K562 (cell line): ENCODE measurements around the gene LILRB3. TPM values are rescaled to one million over a fixed set of nuclear protein-coding genes. Genes with fewer than 3 reads are reported as not detected.

ENCODE experiments used
- ATAC-seq: fragments of 200-7000 bp; cut with Tn5 transposase; 3 replicates; pipeline ENCODE4 v1.9.1; 2020; ENCODE audit warnings: moderate library complexity
- BruUV-seq: library from RNA; stranded (reverse); fragments of 400-500 nt; replicated peaks from 2 replicates; lab custom pipeline; 2021; lab: Mats Ljungman, UMichigan
- CTCF ChIA-PET: fragments of 300-600 bp; formaldehyde crosslinking; extraction: SDS; loops from one replicate; lab custom pipeline; 2021; ENCODE audit warnings: low intra/inter-chr PET ratio; lab: Yijun Ruan, JAX
- POLR2A ChIA-PET: fragments of 300-600, 350-650 bp; sonication (Branson Sonifier 250); formaldehyde crosslinking; extraction: SDS; loops from one replicate; lab custom pipeline; 2021; ENCODE audit warnings: antibody characterized with exemption, inconsistent platforms; lab: Yijun Ruan, JAX
- DNase-seq, 4 experiments: peaks; one replicate each; pipeline versions ENCODE4 v3.0.0 to v3.0.0-alpha.2; 2011 to 2018; ENCODE audit warnings: low spot score in 3 of 4, mixed read lengths in 3 of 4; ENCODE audit errors: extremely low read depth in 1 of 4
- FAIRE-seq: peaks from 2 replicates; lab custom pipeline; 2011; peaks lifted over from hg19 to GRCh38; lab: Jason Lieb, UNC
- H2AFZ ChIP-seq: 2 replicates; pipeline ENCODE4 v1.6.0; 2011; ENCODE audit warnings: low read depth, low read length, control low read depth, inconsistent platforms
- H3K27ac ChIP-seq: fragments of 200-600 bp; 3 replicates; pipeline ENCODE4 v1.8.0; 2011; ENCODE audit warnings: low read depth, mild to moderate bottlenecking, control low read depth, inconsistent platforms, low read length, moderate library complexity, mixed read lengths; ENCODE audit errors: extremely low read depth
- H3K27me3 ChIP-seq, 2 experiments: fragments of 300-600 bp in 1 of 2; 2 replicates in 1 of 2; 3 replicates in 1 of 2; pipeline versions ENCODE4 v1.6.0 to v1.8.0; 2011; ENCODE audit warnings: inconsistent platforms in 2 of 2, low read length in 2 of 2, mild to moderate bottlenecking in 1 of 2, mixed read lengths in 1 of 2, moderate library complexity in 1 of 2; ENCODE audit not compliant: control insufficient read depth in 2 of 2, insufficient read depth in 2 of 2
- H3K36me3 ChIP-seq: fragments of 300-600 bp; 3 replicates; pipeline ENCODE4 v1.8.0; 2011; ENCODE audit warnings: mild to moderate bottlenecking, low read length, inconsistent platforms; ENCODE audit not compliant: control insufficient read depth, insufficient read depth
- H3K4me1 ChIP-seq, 2 experiments: fragments of 200-600 bp in 1 of 2; replicated peaks in 1 of 2; 2 replicates in 1 of 2; 3 replicates in 1 of 2; pipeline versions ENCODE4 v1.5.1 to v1.8.0; 2011; ENCODE audit warnings: inconsistent platforms in 2 of 2, low read length in 2 of 2, mild to moderate bottlenecking in 1 of 2, mixed read lengths in 1 of 2, moderate library complexity in 1 of 2; ENCODE audit not compliant: control insufficient read depth in 2 of 2, insufficient read depth in 2 of 2
- H3K4me2 ChIP-seq: 2 replicates; pipeline ENCODE4 v1.6.1; 2011; ENCODE audit warnings: low read length, control low read depth, inconsistent platforms, mixed read lengths; ENCODE audit not compliant: insufficient read depth
- H3K4me3 ChIP-seq: fragments of 200-600 bp; sonication (generic), shearing (Covaris generic); 2 replicates; pipeline ENCODE4 v1.5.1; 2016; ENCODE audit warnings: control low read depth, inconsistent platforms
- H3K79me2 ChIP-seq: fragments of 200-600 bp; 3 replicates; pipeline ENCODE4 v1.8.0; 2011; ENCODE audit warnings: low read length, inconsistent platforms; ENCODE audit not compliant: control insufficient read depth, insufficient read depth
- H3K9ac ChIP-seq, 2 experiments: 2 replicates each; pipeline versions ENCODE4 v1.6.0 to v1.6.1; 2011; ENCODE audit warnings: low read depth in 2 of 2, low read length in 2 of 2, control low read depth in 1 of 2, inconsistent platforms in 1 of 2, mild to moderate bottlenecking in 1 of 2, mixed read lengths in 1 of 2; ENCODE audit not compliant: insufficient read depth in 1 of 2
- H3K9me1 ChIP-seq: one replicate; pipeline ENCODE4 v1.6.0; 2011; ENCODE audit warnings: inconsistent platforms, mild to moderate bottlenecking, low read length, moderate library complexity; ENCODE audit not compliant: control insufficient read depth, insufficient read depth
- H3K9me3 ChIP-seq: replicated peaks from 2 replicates; pipeline ENCODE4 v1.5.1; 2011; ENCODE audit warnings: low read depth, low read length, inconsistent platforms; ENCODE audit not compliant: control insufficient read depth, insufficient read depth
- H4K20me1 ChIP-seq: replicated peaks from 2 replicates; pipeline ENCODE4 v1.6.1; 2011; ENCODE audit warnings: low read length, inconsistent platforms, mixed read lengths; ENCODE audit not compliant: control insufficient read depth, insufficient read depth
- ATF7 ChIP-seq: fragments of 450-650 bp; IDR thresholded peaks from 2 replicates; pipeline ENCODE4 v1.7.1; 2014; ENCODE audit warnings: mild to moderate bottlenecking, moderate library complexity
- CREB1 ChIP-seq, 2 experiments: sonication (generic) in 1 of 2; formaldehyde crosslinking in 1 of 2; IDR thresholded peaks; 2 replicates each; pipeline versions ENCODE4 v1.6.1 to v1.8.0; 2012 to 2022; ENCODE audit warnings: inconsistent platforms in 1 of 2, mild to moderate bottlenecking in 1 of 2, missing genetic modification reagents in 1 of 2, moderate library complexity in 1 of 2
- CTCF ChIP-seq, 3 experiments: IDR thresholded peaks in 2 of 3; conservative IDR thresholded peaks in 1 of 3; 2 replicates each; pipeline ENCODE4 v1.5.1; 2011 to 2012; ENCODE audit warnings: low read length in 3 of 3, mild to moderate bottlenecking in 3 of 3, control low read depth in 2 of 3, improper control_type of control experiment in 1 of 3, inconsistent platforms in 1 of 3, low read depth in 1 of 3, mixed read lengths in 1 of 3, moderate library complexity in 1 of 3; ENCODE audit not compliant: insufficient read depth in 2 of 3
- E4F1 ChIP-seq: fragments of 250-450 bp; sonication (Bioruptor Pico); IDR thresholded peaks from 2 replicates; pipeline ENCODE4 v1.5.0; 2021; ENCODE audit warnings: mild to moderate bottlenecking, borderline replicate concordance
- ETS2 ChIP-seq: IDR thresholded peaks from 2 replicates; pipeline ENCODE4 v1.6.1; 2016; ENCODE audit warnings: borderline replicate concordance, missing genetic modification characterization, mild to moderate bottlenecking, moderate library complexity, missing compliant biosample characterization; ENCODE audit not compliant: poor library complexity, severe bottlenecking
- FOXM1 ChIP-seq, 2 experiments: fragments of 450-650 bp in 1 of 2; sonication (generic) in 1 of 2; formaldehyde crosslinking in 1 of 2; IDR thresholded peaks; 2 replicates each; pipeline versions ENCODE4 v1.6.1 to v1.9.0; 2017 to 2022; ENCODE audit warnings: low read depth in 2 of 2, mild to moderate bottlenecking in 2 of 2, missing genetic modification reagents in 1 of 2, moderate library complexity in 1 of 2
- HLTF ChIP-seq: fragments of 450-650 bp; IDR thresholded peaks from 2 replicates; pipeline ENCODE4 v1.6.1; 2016
- MAFF ChIP-seq: IDR thresholded peaks from 2 replicates; pipeline ENCODE4 v1.6.1; 2012; ENCODE audit warnings: low read length, improper control_type of control experiment
- MAFG ChIP-seq: fragments of 450-650 bp; conservative IDR thresholded peaks from 2 replicates; pipeline ENCODE4 v1.6.1; 2016; ENCODE audit warnings: missing genetic modification characterization, missing compliant biosample characterization
- NFE2 ChIP-seq: IDR thresholded peaks from 2 replicates; pipeline ENCODE4 v1.6.1; 2014; ENCODE audit warnings: antibody characterized with exemption, low read depth
- PHF21A ChIP-seq: fragments of 450-650 bp; IDR thresholded peaks from 2 replicates; pipeline ENCODE4 v1.6.1; 2017; ENCODE audit warnings: low read depth, borderline replicate concordance
- PKNOX1 ChIP-seq: fragments of 450-650 bp; IDR thresholded peaks from 2 replicates; pipeline ENCODE4 v1.6.1; 2016
- PTBP1 ChIP-seq: fragments of 200-400 bp; formaldehyde crosslinking; IDR thresholded peaks from 2 replicates; pipeline ENCODE4 v1.6.1; 2017; ENCODE audit warnings: low read depth, low read length
- SNRNP70 ChIP-seq: fragments of 200-400 bp; formaldehyde crosslinking; optimal IDR thresholded peaks from 2 replicates; pipeline ENCODE3; 2017; ENCODE audit warnings: low read depth, low read length
- TEAD2 ChIP-seq: fragments of 450-650 bp; IDR thresholded peaks from 2 replicates; pipeline ENCODE4 v1.6.1; 2016; ENCODE audit warnings: missing genetic modification characterization, control low read depth, missing compliant biosample characterization
- ZNF347 ChIP-seq: fragments of 450-650 bp; formaldehyde crosslinking; IDR thresholded peaks from 2 replicates; pipeline ENCODE4 v1.4.0; 2020; ENCODE audit warnings: low read depth, mild to moderate bottlenecking, moderate library complexity
- WGBS: fragments of 100-300 bp; shearing (Covaris generic); methylation state at CpG from one replicate; pipeline ENCODE4 v1.1.6; 2016; ENCODE audit warnings: low coverage, mixed read lengths; ENCODE audit not compliant: insufficient coverage; ENCODE audit errors: missing lambda C conversion rate; 5-methylcytosine and 5-hydroxymethylcytosine counted together
- in situ Hi-C: fragments of 300-500 bp; cut with MboI; formaldehyde crosslinking; loops from 4 replicates; pipeline ENCODE4 v1.15.0; 2018; ENCODE audit warnings: inconsistent platforms, mixed read lengths
- intact Hi-C: fragments of 100-400 bp; cut with micrococcal nuclease; formaldehyde crosslinking; loops from 2 replicates; pipeline ENCODE4 v1.14.2; 2022
- polyA plus RNA-seq, 8 experiments: library from polyadenylated mRNA; depleted of rRNA in 4 of 8; stranded (reverse) in 5 of 8; unstranded in 3 of 8; fragments of >200 nt; fragmentation: Nextera tagmentation in 2 of 8; fragmentation: Illumina TruSeq in 1 of 8; extraction: Ambion mirVana in 2 of 8; extraction: Trizol in 1 of 8; gene quantifications; 2 replicates each; pipeline versions ENCODE4 v1.2.1 to v1.2.3, GENCODE V29; 2011 to 2014; ENCODE audit warnings: inconsistent platforms in 1 of 8, missing spikeins in 1 of 8
- total RNA-seq, 7 experiments: library from RNA; depleted of rRNA in 6 of 7; stranded (reverse); fragments of >200 nt in 6 of 7; fragmentation: Illumina TruSeq in 2 of 7; extraction: Trizol in 2 of 7; gene quantifications; 2 replicates each; pipeline versions ENCODE4 v1.2.1 to v1.2.3, GENCODE V29; 2011 to 2021; ENCODE audit warnings: low replicate concordance in 1 of 7

Gene LILRB3
- total and polyA plus RNA-seq, 9 of the 15 experiments (the other 6 are each of a cell fraction or from before 2014, with no cell fraction given), result 0.01 to 0.09 TPM; not detected in 7

GRCh38 chr19:54211235-54211634, 11.6 kb downstream of the LILRB3 start:
- intact Hi-C loops (loop anchor here (2.0 kb wide), 1 partner anchor 20 kb away; no protein-coding TSS in a partner anchor), in situ Hi-C loops (no loop called here)
- peaks cover 47% of the 10 kb centered on the region for H4K20me1 ChIP-seq
- H3K4me2 ChIP-seq, result peak overlapping the region; percentile 60
- no peaks in the 10 kb centered on the region for H3K27me3 ChIP-seq
- H3K27ac ChIP-seq, result peak overlapping the region; percentile 76
- no peak for TF ChIP-seq NFE2
- TF ChIP-seq SNRNP70, result peak; percentile 72
- TF ChIP-seq ZNF347, result no peak
- TF ChIP-seq PTBP1, result no peak
- no peak for TF ChIP-seq FOXM1 (IDR thresholded peaks at IDR 0.05; ENCODE audit: low read depth)
- TF ChIP-seq FOXM1 (CRISPR knock-in tag; IDR thresholded peaks at IDR 0.05; ENCODE audit: low read depth), result 0 out of 2 replicates have a peak, but pooled peaks have one; percentile 63
- TF ChIP-seq ETS2 (tag), result no peak
- no peak for TF ChIP-seq TEAD2
- TF ChIP-seq CREB1 (IDR thresholded peaks at IDR 0.05), result no peak
- TF ChIP-seq CREB1 (CRISPR knock-in tag; IDR thresholded peaks at IDR 0.05), result no peak
- TF ChIP-seq CTCF (IDR thresholded peaks at IDR 0.05 in 2 of 3, conservative IDR thresholded peaks at IDR 0.05 in 1 of 3; ENCODE audit: insufficient read depth in 2 of 3, low read depth in 1 of 3, low read length in 3 of 3), result 0 out of 6 replicates have a peak, but pooled peaks of 1 of the 3 experiments have one; percentile 14
- no peak for TF ChIP-seq ATF7
- no peak for TF ChIP-seq PKNOX1
- TF ChIP-seq MAFF, result no peak
- no peak for TF ChIP-seq E4F1 (CRISPR knock-in tag)
- TF ChIP-seq HLTF, result peak; percentile 17; the same call in 1 of the 2 replicates
- no peak for TF ChIP-seq MAFG (tag)
- TF ChIP-seq PHF21A, result no peak
- peaks cover 52 to 67% of the 10 kb centered on the region in 2 experiments for H3K4me1 ChIP-seq
- peaks cover 20% of the 10 kb centered on the region for H3K9me1 ChIP-seq
- no TSS peak for BruUV-seq
- ATAC-seq (no peak), FAIRE-seq (no peak), DNase-seq (no peak)
- peak overlapping the region; percentile 11 to 24; a peak in 2 of 4 replicates for H3K9ac ChIP-seq
- no peaks in the 10 kb centered on the region for H3K9me3 ChIP-seq
- ChIA-PET POLR2A (interaction anchor here (0.6 to 7.0 kb wide), 10 partner anchors 10 to 185 kb away, joined by 3 to 66 read pairs (median 4); partner anchors contain the start of genes LILRB3, MBOAT7, RPS9 and TSEN34), CTCF (no interaction called here)
- peak overlapping the region; percentile 44; the same call in 1 of the 2 replicates for H2AFZ ChIP-seq
- H3K4me3 ChIP-seq, result no peak overlapping the region
- peaks cover 39% of the 10 kb centered on the region for H3K36me3 ChIP-seq
- H3K79me2 ChIP-seq, result peaks cover 45% of the 10 kb centered on the region
- WGBS, result 69% methylated on average over 12 of the region's 12 CpGs
